Measurements from ENCODE around the gene REV3L. TPM values are rescaled to one million over a fixed set of nuclear protein-coding genes. Genes with fewer than 3 reads are reported as not detected.

The REV3L gene
- total and polyA plus RNA-seq, 2 of the 8 experiments (the other 6 are each of a cell fraction or from before 2014, with no cell fraction given), result 2.1 to 6.6 TPM

GRCh38 chr6:111252726-111253125 is 230.3 kb downstream of the REV3L start:
- no peak overlapping the region for H2BK5ac ChIP-seq (ENCODE audit: low read depth, low read length)
- H2AK5ac ChIP-seq (ENCODE audit: low read depth, low read length), result no peak overlapping the region
- H4K8ac ChIP-seq (ENCODE audit: extremely low read depth, insufficient read depth, low read length), result no peak overlapping the region
- H3K18ac ChIP-seq (ENCODE audit: extremely low read depth, low read length), result peak overlapping the region; percentile 66; the same call in 1 of the 2 replicates
- no peaks in the 10 kb centered on the region for H3K27me3 ChIP-seq (replicated peaks in 1 of 4; ENCODE audit: control insufficient read depth in 3 of 4, extremely low read depth in 1 of 4, insufficient read depth in 3 of 4, low read length in 3 of 4)
- no peak overlapping the region for H3K56ac ChIP-seq (replicated peaks; ENCODE audit: insufficient read length, low read depth, low read length)
- no peak overlapping the region for H3K9ac ChIP-seq (replicated peaks in 1 of 4; ENCODE audit: extremely low read depth in 1 of 4, low read depth in 3 of 4, low read length in 3 of 4)
- H4K5ac ChIP-seq (ENCODE audit: insufficient read length, low read depth, low read length), result no peak overlapping the region
- POLR2A ChIA-PET (ENCODE audit: partially characterized antibody), result interaction anchor here (1.0 to 1.3 kb wide), 2 partner anchors 10 to 377 kb away, joined by 3 to 4 read pairs; no protein-coding TSS in a partner anchor
- no peak overlapping the region for H3K23ac ChIP-seq (ENCODE audit: insufficient read length)
- DNase-seq (ENCODE audit: low read depth in 1 of 2, low spot score in 2 of 2), result no peak
- WGBS, 2 experiments (ENCODE audit: extremely low coverage in 1 of 2, insufficient coverage in 1 of 2, insufficient read length in 1 of 2, insufficient replicate concordance in 2 of 2, low coverage in 1 of 2, low lambda C conversion rate in 2 of 2, missing lambda C conversion rate in 1 of 2), result 79% methylated on average over 3 of the region's 3 CpGs; no CpG with 5 or more reads in 1 of the 2 experiments
- no peak overlapping the region for H2BK15ac ChIP-seq (ENCODE audit: low read length)
- no peaks in the 10 kb centered on the region for H3K79me1 ChIP-seq (ENCODE audit: low read depth, low read length)
- CTCF ChIA-PET (ENCODE audit: partially characterized antibody), result interaction anchor here (0.7 to 1.3 kb wide), 4 partner anchors 9 to 44 kb away, joined by 3 to 5 read pairs (median 3); no protein-coding TSS in a partner anchor
- no peak overlapping the region for H3K4me3 ChIP-seq (ENCODE audit: extremely low read depth in 1 of 4, insufficient read depth in 2 of 4, low read depth in 3 of 4, low read length in 4 of 4)
- no peak overlapping the region for H3K4ac ChIP-seq (replicated peaks; ENCODE audit: insufficient read length, low read depth, low read length)
- no peaks in the 10 kb centered on the region for H3K79me2 ChIP-seq (ENCODE audit: control insufficient read depth in 1 of 2, insufficient read depth in 2 of 2, low read length in 2 of 2)
- H2AFZ ChIP-seq (ENCODE audit: low read length), result no peak overlapping the region
- peaks cover 2 to 21% (median 12%) of the 10 kb centered on the region in 4 experiments; a peak in 6 of 7 replicates for H3K4me1 ChIP-seq (replicated peaks in 1 of 4; ENCODE audit: control insufficient read depth in 3 of 4, insufficient read depth in 4 of 4, low read length in 3 of 4)
- no peaks in the 10 kb centered on the region for H4K20me1 ChIP-seq (replicated peaks in 1 of 2; ENCODE audit: control insufficient read depth in 1 of 2, insufficient read depth in 2 of 2, low read length in 2 of 2)
- no peaks in the 10 kb centered on the region for H3K36me3 ChIP-seq (ENCODE audit: control insufficient read depth in 2 of 4, insufficient read depth in 4 of 4, low read length in 3 of 4)
- FAIRE-seq, result no peak
- H3K27ac ChIP-seq (ENCODE audit: low read depth, low read length), result no peak overlapping the region
- H3K23me2 ChIP-seq (ENCODE audit: low read depth, low read length), result no peaks in the 10 kb centered on the region; the same call in 1 of the 2 replicates
- no peak overlapping the region for H3K14ac ChIP-seq (ENCODE audit: insufficient read length)
- no peaks in the 10 kb centered on the region for H3K9me3 ChIP-seq (ENCODE audit: insufficient read depth in 2 of 2, low read depth in 1 of 2, low read length in 1 of 2)
- H2BK12ac ChIP-seq (ENCODE audit: low read depth, low read length), result peak overlapping the region; percentile 97; the same call in 1 of the 2 replicates
- H2BK120ac ChIP-seq (replicated peaks; ENCODE audit: low read depth, low read length), result peak overlapping the region; percentile 80
- 0 out of 2 replicates have a peak overlapping the region, but pooled peaks have one; percentile 91 for H2BK20ac ChIP-seq (ENCODE audit: low read length)
- TF ChIP-seq MAFK (IDR thresholded peaks at IDR 0.05; ENCODE audit: low read depth, low read length) (no peak), YY1 (IDR thresholded peaks at IDR 0.05; ENCODE audit: low read depth, low read length) (no peak), SP4 (IDR thresholded peaks at IDR 0.05; ENCODE audit: low read length) (no peak), RFX5 (IDR thresholded peaks at IDR 0.05; ENCODE audit: borderline replicate concordance, low read depth, low read length) (no peak), SIX5 (IDR thresholded peaks at IDR 0.05; ENCODE audit: low read depth, low read length) (no peak), SP1 (IDR thresholded peaks at IDR 0.05; ENCODE audit: low read depth, low read length) (no peak), SIN3A (conservative IDR thresholded peaks at IDR 0.05 in 1 of 2, IDR thresholded peaks at IDR 0.05 in 1 of 2; ENCODE audit: low read depth in 1 of 2, low read length in 2 of 2) (no peak)
- H4K91ac ChIP-seq (replicated peaks; ENCODE audit: insufficient read length, low read length), result peak overlapping the region; percentile 69
- H3K4me2 ChIP-seq (ENCODE audit: insufficient read depth in 1 of 2, low read depth in 2 of 2, low read length in 2 of 2), result no peak overlapping the region

Measured in H1 (cell line).